Measurements from ENCODE around the gene CCL23. TPM values are rescaled to one million over a fixed set of nuclear protein-coding genes. Genes with fewer than 3 reads are reported as not detected.

CCL23 gene
- total and polyA plus RNA-seq, 12 donors, result 1.9 to 25.7 (median 6.9) TPM

DNA sequence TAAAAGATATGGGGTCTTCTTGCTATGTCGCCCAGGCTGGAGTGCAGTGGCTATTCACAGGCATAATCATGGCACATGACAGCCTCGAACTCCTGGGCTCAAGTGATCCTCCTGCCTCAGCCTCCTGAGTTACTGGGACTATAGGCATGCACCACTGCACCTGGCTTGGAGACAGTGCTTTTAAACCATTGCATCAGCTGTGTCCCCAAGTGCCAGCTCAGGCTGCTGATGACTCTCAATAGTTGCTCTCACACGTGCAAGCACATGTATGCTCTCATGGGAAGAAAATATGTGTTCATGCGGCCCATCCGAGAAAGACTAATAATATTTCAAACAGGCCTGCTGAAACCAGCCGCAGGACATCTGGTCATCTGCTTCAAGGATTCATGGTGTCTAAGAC, 45.2 kb downstream of the CCL23 start:
- Histone ChIP-seq H3K4me1 (replicated peaks in 1 of 2) (peaks cover 0 to 21% of the 10 kb centered on the region in 2 donors), H3K4me3 (no peak overlapping the region), H3K27ac (peak overlapping the region in 1 of 5 donors; percentile 41), H3K36me3 (replicated peaks in 1 of 2) (no peaks in the 10 kb centered on the region), H3K9me3 (replicated peaks in 1 of 3) (no peaks in the 10 kb centered on the region), H3K27me3 (no peaks in the 10 kb centered on the region)
- intact Hi-C loops (cut with DNase I), result loop anchor here (10.0 kb wide), 3 partner anchors 102 to 512 kb away; partner anchors contain the start of gene ZNHIT3 (in 1 of the 2)
- 80 to 93% (median 83%) methylated on average over 6 of the region's 6 CpGs for WGBS, 4 donors
- no peak for TF ChIP-seq POLR2A (IDR thresholded peaks at IDR 0.05)
- TF ChIP-seq, protein P1, sequence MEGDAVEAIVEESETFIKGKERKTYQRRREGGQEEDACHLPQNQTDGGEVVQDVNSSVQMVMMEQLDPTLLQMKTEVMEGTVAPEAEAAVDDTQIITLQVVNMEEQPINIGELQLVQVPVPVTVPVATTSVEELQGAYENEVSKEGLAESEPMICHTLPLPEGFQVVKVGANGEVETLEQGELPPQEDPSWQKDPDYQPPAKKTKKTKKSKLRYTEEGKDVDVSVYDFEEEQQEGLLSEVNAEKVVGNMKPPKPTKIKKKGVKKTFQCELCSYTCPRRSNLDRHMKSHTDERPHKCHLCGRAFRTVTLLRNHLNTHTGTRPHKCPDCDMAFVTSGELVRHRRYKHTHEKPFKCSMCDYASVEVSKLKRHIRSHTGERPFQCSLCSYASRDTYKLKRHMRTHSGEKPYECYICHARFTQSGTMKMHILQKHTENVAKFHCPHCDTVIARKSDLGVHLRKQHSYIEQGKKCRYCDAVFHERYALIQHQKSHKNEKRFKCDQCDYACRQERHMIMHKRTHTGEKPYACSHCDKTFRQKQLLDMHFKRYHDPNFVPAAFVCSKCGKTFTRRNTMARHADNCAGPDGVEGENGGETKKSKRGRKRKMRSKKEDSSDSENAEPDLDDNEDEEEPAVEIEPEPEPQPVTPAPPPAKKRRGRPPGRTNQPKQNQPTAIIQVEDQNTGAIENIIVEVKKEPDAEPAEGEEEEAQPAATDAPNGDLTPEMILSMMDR (IDR thresholded peaks at IDR 0.05), result no peak
- DNase-seq, result no peak

DNA sequence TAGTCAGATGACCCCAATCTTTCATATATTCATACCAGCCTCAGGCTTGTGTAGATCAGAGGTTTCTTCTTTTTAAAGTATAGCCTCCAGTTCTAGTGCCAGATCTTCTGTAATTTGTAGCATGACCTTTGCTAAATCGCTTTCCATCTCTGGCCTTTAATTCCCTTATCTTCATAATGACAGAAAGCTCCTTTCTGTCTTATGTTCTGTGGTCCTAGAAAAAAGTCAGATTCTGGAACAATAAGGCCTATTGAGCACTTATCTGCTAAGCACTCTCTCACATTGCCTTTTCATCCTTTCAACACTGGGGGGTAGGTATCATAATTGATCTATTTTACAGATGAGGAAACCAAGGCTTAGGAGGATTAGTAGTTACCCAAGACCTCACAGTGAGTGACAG, 45.7 kb downstream of the CCL23 start:
- H3K36me3 ChIP-seq (replicated peaks in 1 of 2), result no peaks in the 10 kb centered on the region
- H3K4me1 ChIP-seq (replicated peaks in 1 of 2), result peaks cover 0 to 21% of the 10 kb centered on the region in 2 donors
- 60 to 74% (median 66%) methylated on average over 1 of the region's 1 CpG for WGBS, 4 donors
- intact Hi-C loops (cut with DNase I), result loop anchor here (10.0 kb wide), 3 partner anchors 103 to 513 kb away; partner anchors contain the start of gene ZNHIT3 (in 1 of the 2)
- no peak for DNase-seq
- TF ChIP-seq POLR2A (IDR thresholded peaks at IDR 0.05), result no peak
- TF ChIP-seq, protein P1 (IDR thresholded peaks at IDR 0.05), result no peak
- no peak overlapping the region for H3K4me3 ChIP-seq
- H3K9me3 ChIP-seq (replicated peaks in 1 of 3), result no peaks in the 10 kb centered on the region
- H3K27me3 ChIP-seq, result no peaks in the 10 kb centered on the region
- peak overlapping the region in 1 of 5 donors; percentile 41 for H3K27ac ChIP-seq

DNA sequence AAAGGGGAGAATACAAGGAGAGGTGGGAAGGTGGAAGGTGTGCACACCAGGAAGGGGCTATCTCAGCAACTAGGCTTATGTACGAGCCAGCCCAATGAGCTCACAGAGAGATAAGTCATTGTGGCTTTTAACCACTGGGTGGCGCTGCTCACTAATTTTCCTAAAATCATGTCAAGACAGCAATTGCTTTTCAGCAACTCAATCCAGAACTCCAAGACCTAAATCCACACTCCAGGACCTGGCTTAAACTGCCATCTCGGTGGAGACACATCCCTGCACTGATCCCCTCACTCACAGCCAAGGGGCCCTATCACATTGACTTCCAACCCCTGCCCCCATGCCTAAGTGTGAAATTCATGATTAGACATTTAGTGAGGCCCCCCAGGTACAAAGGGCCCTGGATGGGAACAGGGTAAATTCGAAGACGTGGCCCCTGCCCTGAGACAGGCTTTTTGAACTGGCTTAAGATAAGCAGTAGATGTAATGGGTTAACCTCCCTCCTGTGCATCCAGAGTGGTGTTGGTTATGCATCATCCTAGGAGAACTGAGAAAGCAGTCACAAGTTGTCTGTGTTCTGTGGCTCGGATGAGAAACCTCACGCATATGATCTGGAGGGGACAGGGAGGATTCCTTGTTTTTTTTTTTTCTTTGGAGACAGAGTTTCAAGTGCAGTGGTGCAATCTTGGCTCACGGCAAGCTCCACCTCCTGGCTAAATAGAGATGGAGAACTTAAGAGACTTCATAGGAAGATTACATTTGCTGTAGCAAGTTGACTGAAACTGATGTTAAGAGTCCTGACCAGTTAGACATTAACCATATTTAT, 48.0 kb downstream of the CCL23 start:
- Histone ChIP-seq H3K4me1 (replicated peaks in 1 of 2) (peaks cover 0 to 16% of the 10 kb centered on the region in 2 donors), H3K9me3 (replicated peaks in 1 of 3) (no peaks in the 10 kb centered on the region), H3K27me3 (no peaks in the 10 kb centered on the region), H3K27ac (no peak overlapping the region), H3K36me3 (replicated peaks in 1 of 2) (no peaks in the 10 kb centered on the region), H3K4me3 (no peak overlapping the region)
- DNase-seq, result peak; percentile 71 to 94 (median 85)
- WGBS, 4 donors, result 34 to 41% (median 38%) methylated on average over 8 of the region's 8 CpGs
- TF ChIP-seq, protein P1 (IDR thresholded peaks at IDR 0.05), result peak; percentile 83 to 90 (median 86)
- no peak for TF ChIP-seq POLR2A (IDR thresholded peaks at IDR 0.05)
- intact Hi-C loops (cut with DNase I), result loop anchor here (10.0 kb wide), 3 partner anchors 105 to 515 kb away; partner anchors contain the start of gene ZNHIT3 (in 1 of the 2)

DNA sequence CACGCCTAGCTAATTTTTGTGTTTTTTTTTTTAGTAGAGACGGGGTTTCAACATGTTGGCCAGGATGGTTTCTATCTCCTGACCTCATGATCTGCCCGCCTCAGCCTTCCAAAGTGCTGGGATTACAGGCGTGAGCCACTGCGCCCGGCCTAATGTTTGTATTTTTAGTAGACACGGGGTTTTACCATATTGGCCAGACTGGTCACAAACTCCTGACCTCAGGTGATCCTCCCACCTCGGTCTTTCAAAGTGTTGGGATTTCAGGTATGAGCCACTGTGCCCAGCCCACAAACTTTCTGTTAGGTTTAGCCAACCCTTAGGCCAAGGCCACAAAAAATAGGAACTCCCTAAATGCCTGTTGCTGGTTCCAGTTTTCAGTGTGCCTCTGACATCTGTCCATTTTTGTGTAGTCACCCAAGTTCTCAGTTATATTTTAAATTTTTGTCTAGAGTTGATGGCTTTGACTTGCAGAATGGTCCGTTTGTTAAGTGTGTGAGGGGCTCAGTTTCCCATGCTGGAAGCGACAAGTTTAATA, 49.2 kb downstream of the CCL23 start:
- TF ChIP-seq, protein P1 (IDR thresholded peaks at IDR 0.05), result no peak
- TF ChIP-seq POLR2A (IDR thresholded peaks at IDR 0.05), result no peak
- Histone ChIP-seq H3K36me3 (replicated peaks in 1 of 2) (no peaks in the 10 kb centered on the region), H3K27me3 (no peaks in the 10 kb centered on the region), H3K4me1 (replicated peaks in 1 of 2) (peaks cover 0 to 14% of the 10 kb centered on the region in 2 donors), H3K9me3 (replicated peaks in 1 of 3) (no peaks in the 10 kb centered on the region), H3K27ac (no peak overlapping the region), H3K4me3 (no peak overlapping the region)
- intact Hi-C loops (cut with DNase I), result no loop called here
- 56 to 78% (median 64%) methylated on average over 10 of the region's 10 CpGs for WGBS, 4 donors
- DNase-seq, result no peak

Data from adrenal gland (tissue), 12 donors.